BJ (cell line): ENCODE data around the gene THYN1. TPM values are rescaled to one million over a fixed set of nuclear protein-coding genes. Genes with fewer than 3 reads are reported as not detected.

Source experiments
- CTCF ChIA-PET: fragments of 350-600 bp; formaldehyde crosslinking; extraction: SDS; loops from one replicate; lab custom pipeline; 2021; ENCODE audit warnings: antibody characterized with exemption, inconsistent platforms; lab: Yijun Ruan, JAX
- POLR2A ChIA-PET: fragments of 300-600 bp; sonication (Branson Sonifier 250); formaldehyde crosslinking; extraction: SDS; loops from one replicate; lab custom pipeline; 2021; ENCODE audit warnings: antibody characterized with exemption; lab: Charles Lee
- DNase-seq: peaks from one replicate; pipeline ENCODE4 v3.0.0-alpha.2; 2011; ENCODE audit warnings: low read depth
- H3K27me3 ChIP-seq: 2 replicates; pipeline ENCODE4 v1.6.0; 2011; ENCODE audit warnings: low read length; ENCODE audit not compliant: control insufficient read depth, insufficient read depth
- H3K36me3 ChIP-seq: 2 replicates; pipeline ENCODE4 v1.5.1; 2011; ENCODE audit warnings: low read length; ENCODE audit not compliant: control insufficient read depth, insufficient read depth
- H3K4me3 ChIP-seq: 2 replicates; pipeline ENCODE4 v1.5.1; 2011; ENCODE audit warnings: low read depth, mild to moderate bottlenecking, control low read depth, low read length
- polyA plus RNA-seq: library from polyadenylated mRNA; depleted of rRNA; stranded (reverse); fragments of >200 nt; gene quantifications from 2 replicates; pipeline ENCODE4 v1.2.3, GENCODE V29; 2011
- TF ChIP-seq, protein P1 (sequence below): IDR thresholded peaks from 2 replicates; pipeline ENCODE4 v1.5.1; 2011; ENCODE audit warnings: low read depth, mild to moderate bottlenecking, control low read depth, inconsistent platforms, low read length, moderate library complexity; ENCODE audit not compliant: insufficient read depth

Gene THYN1
- polyA plus RNA-seq, 1 experiment = 38.2 TPM

DNA sequence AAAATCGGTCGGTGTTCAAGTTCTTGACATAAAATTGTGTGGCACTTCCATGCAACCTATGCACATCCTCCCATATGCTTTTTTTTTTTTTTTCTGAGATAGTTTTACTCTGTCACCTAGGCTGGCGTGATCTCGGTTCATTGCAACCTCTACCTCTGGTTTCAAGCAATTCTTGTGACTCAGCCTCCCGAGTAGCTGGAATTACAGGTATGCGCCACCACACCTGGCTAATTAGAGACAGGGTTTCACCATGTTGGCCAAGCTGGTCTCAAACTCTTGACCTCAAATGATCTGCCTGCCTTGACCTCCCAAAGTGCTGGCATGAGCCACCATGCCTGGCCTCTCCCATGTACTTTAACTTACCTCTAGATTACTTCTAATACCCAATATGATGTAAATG lies 38.0 kb upstream of the THYN1 start:
- no peak for DNase-seq
- no peaks in the 10 kb centered on the region for H3K36me3 ChIP-seq
- POLR2A ChIA-PET = no interaction called here
- no peak overlapping the region for H3K4me3 ChIP-seq
- H3K27me3 ChIP-seq = no peaks in the 10 kb centered on the region
- TF ChIP-seq, protein P1, sequence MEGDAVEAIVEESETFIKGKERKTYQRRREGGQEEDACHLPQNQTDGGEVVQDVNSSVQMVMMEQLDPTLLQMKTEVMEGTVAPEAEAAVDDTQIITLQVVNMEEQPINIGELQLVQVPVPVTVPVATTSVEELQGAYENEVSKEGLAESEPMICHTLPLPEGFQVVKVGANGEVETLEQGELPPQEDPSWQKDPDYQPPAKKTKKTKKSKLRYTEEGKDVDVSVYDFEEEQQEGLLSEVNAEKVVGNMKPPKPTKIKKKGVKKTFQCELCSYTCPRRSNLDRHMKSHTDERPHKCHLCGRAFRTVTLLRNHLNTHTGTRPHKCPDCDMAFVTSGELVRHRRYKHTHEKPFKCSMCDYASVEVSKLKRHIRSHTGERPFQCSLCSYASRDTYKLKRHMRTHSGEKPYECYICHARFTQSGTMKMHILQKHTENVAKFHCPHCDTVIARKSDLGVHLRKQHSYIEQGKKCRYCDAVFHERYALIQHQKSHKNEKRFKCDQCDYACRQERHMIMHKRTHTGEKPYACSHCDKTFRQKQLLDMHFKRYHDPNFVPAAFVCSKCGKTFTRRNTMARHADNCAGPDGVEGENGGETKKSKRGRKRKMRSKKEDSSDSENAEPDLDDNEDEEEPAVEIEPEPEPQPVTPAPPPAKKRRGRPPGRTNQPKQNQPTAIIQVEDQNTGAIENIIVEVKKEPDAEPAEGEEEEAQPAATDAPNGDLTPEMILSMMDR = no peak
- CTCF ChIA-PET = no interaction called here

DNA sequence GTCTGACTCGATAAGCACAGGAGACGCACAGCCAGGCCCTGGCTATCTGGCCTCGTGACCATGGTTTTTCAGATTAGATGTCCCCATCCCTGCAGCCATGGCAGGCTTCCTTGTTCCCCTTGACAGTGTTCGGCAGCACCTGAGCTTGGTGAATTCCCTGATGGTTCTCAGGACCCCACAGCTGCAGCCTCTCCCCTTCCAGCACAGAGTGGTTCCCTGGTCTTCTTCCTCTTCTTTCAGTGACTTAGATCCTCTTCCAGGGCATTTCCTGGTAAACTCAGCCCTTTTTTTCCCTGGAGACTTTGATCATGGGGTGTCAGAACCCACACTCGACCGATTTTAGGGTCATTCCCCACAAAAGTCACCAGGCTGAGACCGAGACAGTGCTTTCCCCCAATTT lies 37.5 kb upstream of the THYN1 start:
- Histone ChIP-seq H3K36me3 (no peaks in the 10 kb centered on the region), H3K4me3 (no peak overlapping the region), H3K27me3 (no peaks in the 10 kb centered on the region)
- TF ChIP-seq, protein P1 = no peak
- ChIA-PET POLR2A (no interaction called here), CTCF (no interaction called here)
- DNase-seq = no peak

DNA sequence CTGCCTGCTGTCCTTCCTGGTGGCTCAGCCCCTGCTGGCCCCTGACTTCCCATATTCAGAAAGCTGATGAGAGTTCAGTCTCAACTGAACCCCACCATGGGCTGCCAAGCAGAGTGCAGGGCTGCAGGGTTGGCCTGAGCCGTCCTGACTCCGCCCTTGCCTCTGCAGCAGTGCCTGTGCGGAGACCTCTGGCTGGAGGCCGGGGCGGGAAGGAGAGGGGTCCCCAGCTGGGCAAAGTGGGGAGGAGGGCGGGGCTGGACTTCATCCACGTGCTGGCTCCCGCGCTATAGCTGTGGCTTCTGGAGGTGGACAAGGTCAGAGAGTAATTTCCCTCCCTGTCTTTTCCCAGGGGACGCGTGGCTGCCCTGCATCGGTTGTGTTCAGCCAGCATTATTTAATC lies 36.6 kb upstream of the THYN1 start:
- Histone ChIP-seq H3K4me3 (no peak overlapping the region), H3K27me3 (no peaks in the 10 kb centered on the region), H3K36me3 (no peaks in the 10 kb centered on the region)
- CTCF ChIA-PET = no interaction called here
- TF ChIP-seq, protein P1 = no peak
- DNase-seq = no peak
- POLR2A ChIA-PET = no interaction called here

DNA sequence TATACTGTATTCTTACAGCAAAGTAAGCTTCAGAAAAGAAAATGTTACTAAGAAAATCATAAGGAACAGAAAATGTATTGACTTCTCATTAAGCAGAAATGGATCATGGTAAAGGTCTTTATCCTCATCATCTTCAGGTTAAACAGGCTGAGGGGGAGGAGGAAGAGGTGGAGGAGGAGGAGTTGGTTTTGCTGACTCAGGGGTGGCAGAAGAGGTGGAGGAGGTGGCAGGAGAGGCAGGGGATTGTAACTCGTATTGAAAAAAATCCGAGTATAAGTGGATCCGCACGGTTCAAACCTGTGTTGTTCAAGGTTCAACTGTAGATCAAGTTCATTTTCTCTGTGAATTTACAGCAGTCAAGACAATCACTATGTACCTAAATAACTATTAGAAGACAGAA lies 36.0 kb upstream of the THYN1 start:
- TF ChIP-seq, protein P1 = no peak
- no peak for DNase-seq
- POLR2A ChIA-PET = no interaction called here
- CTCF ChIA-PET = no interaction called here
- Histone ChIP-seq H3K36me3 (no peaks in the 10 kb centered on the region), H3K27me3 (no peaks in the 10 kb centered on the region), H3K4me3 (no peak overlapping the region)

DNA sequence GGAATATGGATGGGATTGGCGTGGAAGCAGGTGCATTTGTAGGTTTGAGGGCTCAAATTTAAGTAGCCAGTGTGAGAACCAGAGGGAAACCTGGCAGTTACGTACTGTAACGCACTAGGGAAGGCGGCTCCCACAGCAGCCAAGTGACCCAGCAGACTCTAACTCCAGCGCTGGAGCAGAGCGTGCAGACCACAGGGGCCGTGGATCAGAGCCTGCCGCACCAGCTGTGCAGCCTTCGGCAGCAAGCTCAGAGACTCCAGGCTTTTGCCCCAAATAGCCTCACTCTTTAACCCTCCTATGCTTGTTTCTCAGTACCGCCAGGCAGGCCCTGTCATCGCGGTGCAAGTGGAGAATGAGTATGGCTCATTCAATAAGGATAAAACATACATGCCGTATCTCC lies 35.3 kb upstream of the THYN1 start:
- TF ChIP-seq, protein P1 = no peak
- CTCF ChIA-PET = no interaction called here
- Histone ChIP-seq H3K4me3 (no peak overlapping the region), H3K36me3 (no peaks in the 10 kb centered on the region), H3K27me3 (no peaks in the 10 kb centered on the region; the same call in 1 of the 2 replicates)
- no peak for DNase-seq
- POLR2A ChIA-PET = no interaction called here
